Hepatocyte (in vitro differentiated cells): ENCODE data around the gene BRD4.
"Not testable (repeated sequence)": the region's sequence is repeated elsewhere in the genome, so short reads cannot be mapped to it uniquely, and the experiment has no call there.

Experiments used
- CTCF ChIP-seq: fragments of 200-600 bp; sonication (generic); IDR thresholded peaks from 2 replicates; pipeline ENCODE4 v1.5.1; 2016; ENCODE audit warnings: antibody characterized with exemption, mild to moderate bottlenecking; ENCODE audit not compliant: poor library complexity
- EZH2 ChIP-seq: fragments of 200-600 bp; sonication (generic); IDR thresholded peaks from 2 replicates; pipeline ENCODE4 v1.6.1; 2016; ENCODE audit warnings: antibody characterized with exemption, mild to moderate bottlenecking, borderline replicate concordance

- TF ChIP-seq EZH2, CTCF: not testable (repeated sequence)
Measured at GRCh38 chr19:15360015-15360414, 27.7 kb upstream of the BRD4 start.
